ENCODE measurements around the gene B3GNT7. TPM values are rescaled to one million over a fixed set of nuclear protein-coding genes. Genes with fewer than 3 reads are reported as not detected.

The B3GNT7 gene
- total RNA-seq, 1 donor from 2014 or later: 0.64 TPM

DNA sequence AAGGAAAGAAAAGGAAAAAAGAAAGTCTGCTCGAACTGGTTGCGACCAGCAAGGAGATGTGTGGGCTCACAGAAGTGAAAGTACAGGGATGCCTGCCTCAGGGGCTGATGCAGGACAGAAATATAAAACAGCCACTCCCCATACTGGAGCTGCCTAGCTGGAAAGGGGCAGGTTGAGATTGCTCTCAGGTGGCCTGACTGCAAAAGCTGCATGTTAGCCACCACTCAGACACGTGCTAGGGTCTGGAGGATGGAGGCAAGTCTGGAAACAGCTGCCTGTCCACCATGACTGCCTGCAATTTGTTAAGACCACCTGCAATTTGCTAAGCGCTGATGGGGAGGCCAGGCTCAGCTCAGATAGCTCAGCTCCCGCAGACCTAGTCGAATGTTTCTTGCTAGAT, 17.9 kb downstream of the B3GNT7 start:
- Histone ChIP-seq H3K4me1 (peaks cover 0 to 5% of the 10 kb centered on the region in 2 donors), H3K27ac (no peak overlapping the region), H3K4me3 (no peak overlapping the region), H3K27me3 (no peaks in the 10 kb centered on the region), H3K9me3 (no peaks in the 10 kb centered on the region), H3K36me3 (no peaks in the 10 kb centered on the region)
- intact Hi-C loops (cut with DNase I): loop anchor here (2.0 to 5.0 kb wide), 3 partner anchors 186 to 361 kb away; no protein-coding TSS in a partner anchor
- TF ChIP-seq, protein P1, sequence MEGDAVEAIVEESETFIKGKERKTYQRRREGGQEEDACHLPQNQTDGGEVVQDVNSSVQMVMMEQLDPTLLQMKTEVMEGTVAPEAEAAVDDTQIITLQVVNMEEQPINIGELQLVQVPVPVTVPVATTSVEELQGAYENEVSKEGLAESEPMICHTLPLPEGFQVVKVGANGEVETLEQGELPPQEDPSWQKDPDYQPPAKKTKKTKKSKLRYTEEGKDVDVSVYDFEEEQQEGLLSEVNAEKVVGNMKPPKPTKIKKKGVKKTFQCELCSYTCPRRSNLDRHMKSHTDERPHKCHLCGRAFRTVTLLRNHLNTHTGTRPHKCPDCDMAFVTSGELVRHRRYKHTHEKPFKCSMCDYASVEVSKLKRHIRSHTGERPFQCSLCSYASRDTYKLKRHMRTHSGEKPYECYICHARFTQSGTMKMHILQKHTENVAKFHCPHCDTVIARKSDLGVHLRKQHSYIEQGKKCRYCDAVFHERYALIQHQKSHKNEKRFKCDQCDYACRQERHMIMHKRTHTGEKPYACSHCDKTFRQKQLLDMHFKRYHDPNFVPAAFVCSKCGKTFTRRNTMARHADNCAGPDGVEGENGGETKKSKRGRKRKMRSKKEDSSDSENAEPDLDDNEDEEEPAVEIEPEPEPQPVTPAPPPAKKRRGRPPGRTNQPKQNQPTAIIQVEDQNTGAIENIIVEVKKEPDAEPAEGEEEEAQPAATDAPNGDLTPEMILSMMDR (IDR thresholded peaks at IDR 0.05): no peak
- DNase-seq (ENCODE audit: low spot score in 2 of 2): no peak

GRCh38 chr2:231413921-231414476, 18.5 kb downstream of the B3GNT7 start:
- TF ChIP-seq, protein P1 (IDR thresholded peaks at IDR 0.05): no peak
- Histone ChIP-seq H3K27ac (no peak overlapping the region), H3K27me3 (no peaks in the 10 kb centered on the region), H3K4me3 (no peak overlapping the region), H3K9me3 (no peaks in the 10 kb centered on the region), H3K36me3 (no peaks in the 10 kb centered on the region), H3K4me1 (peaks cover 0 to 5% of the 10 kb centered on the region in 2 donors)
- no peak for DNase-seq (ENCODE audit: low spot score in 2 of 2)
- intact Hi-C loops (cut with DNase I): loop anchor here (2.0 to 5.0 kb wide), 3 partner anchors 187 to 362 kb away; no protein-coding TSS in a partner anchor

GRCh38 chr2:231415029-231415428, 19.5 kb downstream of the B3GNT7 start:
- H3K27me3 ChIP-seq: no peaks in the 10 kb centered on the region
- H3K27ac ChIP-seq: no peak overlapping the region
- DNase-seq (ENCODE audit: low spot score in 2 of 2): no peak
- no peak overlapping the region for H3K4me3 ChIP-seq
- H3K9me3 ChIP-seq: no peaks in the 10 kb centered on the region
- H3K4me1 ChIP-seq: peaks cover 0 to 5% of the 10 kb centered on the region in 2 donors
- TF ChIP-seq, protein P1 (IDR thresholded peaks at IDR 0.05): no peak
- H3K36me3 ChIP-seq: no peaks in the 10 kb centered on the region
- intact Hi-C loops (cut with DNase I): no loop called here

- H3K9me3 ChIP-seq: no peaks in the 10 kb centered on the region
- no peak overlapping the region for H3K4me3 ChIP-seq
- no peaks in the 10 kb centered on the region for H3K4me1 ChIP-seq
- intact Hi-C loops (cut with DNase I): no loop called here
- H3K27ac ChIP-seq: no peak overlapping the region
- H3K27me3 ChIP-seq: no peaks in the 10 kb centered on the region
- no peaks in the 10 kb centered on the region for H3K36me3 ChIP-seq
- DNase-seq (ENCODE audit: low spot score in 2 of 2): no peak
- TF ChIP-seq, protein P1 (IDR thresholded peaks at IDR 0.05): no peak
These were observed 23.5 kb downstream of the B3GNT7 start for GRCh38 chr2:231418820-231419640.

DNA sequence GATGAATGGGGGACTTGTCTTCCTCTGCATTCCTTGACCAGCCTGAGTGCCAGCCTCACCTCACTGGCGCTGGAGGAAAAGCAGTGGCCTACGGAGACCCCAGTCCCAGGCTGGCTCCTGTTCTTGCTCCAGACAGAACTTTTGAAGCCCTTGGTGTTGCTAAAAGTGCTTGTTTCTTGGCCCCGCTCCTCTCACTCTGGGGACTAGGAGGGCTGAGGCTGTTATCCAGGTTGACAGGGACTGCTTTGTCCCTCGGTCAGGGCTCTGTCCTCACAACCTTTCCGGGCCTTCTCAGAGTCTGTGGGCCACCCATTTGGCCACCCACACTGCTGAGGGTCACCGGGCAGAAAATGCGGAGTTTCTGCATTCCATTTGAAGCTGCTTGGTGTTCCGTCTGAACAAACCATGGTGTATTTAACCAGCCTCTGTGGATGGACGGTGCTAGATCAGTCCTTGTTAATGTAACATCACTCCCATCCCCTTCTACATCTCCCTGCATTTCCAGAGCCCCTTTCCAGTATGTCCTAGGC, 25.6 kb downstream of the B3GNT7 start:
- intact Hi-C loops (cut with DNase I): no loop called here
- DNase-seq (ENCODE audit: low spot score in 2 of 2): no peak

More for the DNA sequence above, 25.6 kb downstream of the B3GNT7 start:
- no peaks in the 10 kb centered on the region for H3K4me1 ChIP-seq
- no peaks in the 10 kb centered on the region for H3K36me3 ChIP-seq
- H3K27ac ChIP-seq: no peak overlapping the region
- no peaks in the 10 kb centered on the region for H3K9me3 ChIP-seq
- TF ChIP-seq, protein P1 (IDR thresholded peaks at IDR 0.05): no peak
- H3K27me3 ChIP-seq: no peaks in the 10 kb centered on the region
- no peak overlapping the region for H3K4me3 ChIP-seq

All from ascending aorta (tissue), 2 donors.